Measurements from ENCODE around the gene COL5A1. TPM values are rescaled to one million over a fixed set of nuclear protein-coding genes. Genes with fewer than 3 reads are reported as not detected.
"Not testable (repeated sequence)": the region's sequence is repeated elsewhere in the genome, so short reads cannot be mapped to it uniquely, and the experiment has no call there.

COL5A1 gene
- total RNA-seq, 1 donor from 2014 or later, result 4.5 TPM

GRCh38 chr9:134692573-134692860 is 50.9 kb downstream of the COL5A1 start:
- DNase-seq, result no peak

- DNase-seq, result no peak
Observed at GRCh38 chr9:134693011-134693410, 51.4 kb downstream of the COL5A1 start.

- no peak for DNase-seq
Observed at GRCh38 chr9:134693641-134694367, 52.2 kb downstream of the COL5A1 start.

- DNase-seq, result no peak
Observed at GRCh38 chr9:134694368-134694665, 52.7 kb downstream of the COL5A1 start.

GRCh38 chr9:134694714-134695113 is 53.1 kb downstream of the COL5A1 start:
- DNase-seq, result no peak

GRCh38 chr9:134695144-134695543 is 53.5 kb downstream of the COL5A1 start:
- no peak for DNase-seq

- DNase-seq, result no peak
Observed at GRCh38 chr9:134696433-134696832, 54.8 kb downstream of the COL5A1 start.

GRCh38 chr9:134698111-134698510 is 56.5 kb downstream of the COL5A1 start:
- no peak for DNase-seq

GRCh38 chr9:134698587-134699342 is 57.2 kb downstream of the COL5A1 start:
- DNase-seq, result no peak

- DNase-seq, result no peak
Observed at GRCh38 chr9:134699343-134699740, 57.7 kb downstream of the COL5A1 start.

- no peak for DNase-seq
Observed at GRCh38 chr9:134700636-134701350, 59.2 kb downstream of the COL5A1 start.

- no peak for DNase-seq
Observed at GRCh38 chr9:134701581-134702259, 60.1 kb downstream of the COL5A1 start.

- DNase-seq, result no peak
Observed at GRCh38 chr9:134702291-134702690, 60.7 kb downstream of the COL5A1 start.

GRCh38 chr9:134703730-134704114 is 62.1 kb downstream of the COL5A1 start:
- not testable (repeated sequence) for DNase-seq

GRCh38 chr9:134704498-134704897 is 62.9 kb downstream of the COL5A1 start:
- no peak for DNase-seq

GRCh38 chr9:134705786-134706185 is 64.2 kb downstream of the COL5A1 start:
- no peak for DNase-seq

GRCh38 chr9:134706522-134706921 is 64.9 kb downstream of the COL5A1 start:
- no peak for DNase-seq

GRCh38 chr9:134707031-134707680 is 65.6 kb downstream of the COL5A1 start:
- DNase-seq, result no peak

GRCh38 chr9:134707731-134708671 is 66.4 kb downstream of the COL5A1 start:
- no peak for DNase-seq

- no peak for DNase-seq
Observed at GRCh38 chr9:134708672-134709038, 67.1 kb downstream of the COL5A1 start.

GRCh38 chr9:134709512-134710270 is 68.1 kb downstream of the COL5A1 start:
- DNase-seq, result no peak
